NCI-H128 (cell line): ENCODE results near the gene SPSB2.
"Not testable (repeated sequence)": the region's sequence is repeated elsewhere in the genome, so short reads cannot be mapped to it uniquely, and the experiment has no call there.

ENCODE experiments used
- DNase-seq: peaks from one replicate; lab custom pipeline; 2025; ENCODE audit not compliant: unreplicated experiment; lab: John Stamatoyannopoulos, UW

SPSB2 gene

GRCh38 chr12:6871052-6871957, 1.8 kb downstream of the SPSB2 start:
- no peak for DNase-seq

GRCh38 chr12:6870304-6870703, 2.8 kb downstream of the SPSB2 start:
- DNase-seq = not testable (repeated sequence)

DNA sequence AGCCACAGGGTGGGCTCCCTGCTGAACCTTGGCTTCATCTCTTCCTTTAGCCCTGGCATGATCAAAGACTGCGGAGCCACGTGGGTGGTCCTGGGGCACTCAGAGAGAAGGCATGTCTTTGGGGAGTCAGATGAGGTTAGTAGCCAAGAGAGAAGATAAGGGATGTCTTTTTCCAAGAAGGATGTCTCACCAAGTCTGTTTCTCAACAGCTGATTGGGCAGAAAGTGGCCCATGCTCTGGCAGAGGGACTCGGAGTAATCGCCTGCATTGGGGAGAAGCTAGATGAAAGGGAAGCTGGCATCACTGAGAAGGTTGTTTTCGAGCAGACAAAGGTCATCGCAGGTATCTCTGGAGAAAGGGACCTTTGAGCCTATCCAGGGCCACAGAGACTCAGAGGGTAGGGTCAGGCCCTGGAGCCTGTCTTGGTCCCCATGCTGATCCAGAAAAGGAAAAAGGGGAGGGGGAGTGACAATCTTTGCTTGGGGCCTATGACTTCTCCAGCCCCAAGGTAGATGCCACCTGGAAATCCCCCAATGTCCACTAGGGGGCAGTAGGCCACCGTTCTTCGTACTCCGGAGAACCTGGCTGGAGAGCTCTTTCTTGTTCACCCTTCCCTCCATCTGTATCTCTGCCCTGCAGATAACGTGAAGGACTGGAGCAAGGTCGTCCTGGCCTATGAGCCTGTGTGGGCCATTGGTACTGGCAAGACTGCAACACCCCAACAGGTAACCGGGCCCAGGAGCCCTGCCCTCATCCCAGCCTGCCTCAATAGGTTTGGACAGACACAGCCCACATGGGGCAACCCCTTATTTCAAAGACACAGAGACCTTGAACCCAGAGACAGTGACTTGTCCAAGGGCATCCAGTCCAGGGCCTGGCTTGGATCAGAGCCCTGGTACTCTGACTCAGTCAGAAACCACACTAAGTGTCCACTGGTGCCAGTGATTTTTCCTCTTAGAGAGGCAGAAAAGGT, 3.8 kb downstream of the SPSB2 start:
- peak; percentile 70 for DNase-seq

GRCh38 chr12:6868211-6869048, 4.7 kb downstream of the SPSB2 start:
- DNase-seq = no peak

DNA sequence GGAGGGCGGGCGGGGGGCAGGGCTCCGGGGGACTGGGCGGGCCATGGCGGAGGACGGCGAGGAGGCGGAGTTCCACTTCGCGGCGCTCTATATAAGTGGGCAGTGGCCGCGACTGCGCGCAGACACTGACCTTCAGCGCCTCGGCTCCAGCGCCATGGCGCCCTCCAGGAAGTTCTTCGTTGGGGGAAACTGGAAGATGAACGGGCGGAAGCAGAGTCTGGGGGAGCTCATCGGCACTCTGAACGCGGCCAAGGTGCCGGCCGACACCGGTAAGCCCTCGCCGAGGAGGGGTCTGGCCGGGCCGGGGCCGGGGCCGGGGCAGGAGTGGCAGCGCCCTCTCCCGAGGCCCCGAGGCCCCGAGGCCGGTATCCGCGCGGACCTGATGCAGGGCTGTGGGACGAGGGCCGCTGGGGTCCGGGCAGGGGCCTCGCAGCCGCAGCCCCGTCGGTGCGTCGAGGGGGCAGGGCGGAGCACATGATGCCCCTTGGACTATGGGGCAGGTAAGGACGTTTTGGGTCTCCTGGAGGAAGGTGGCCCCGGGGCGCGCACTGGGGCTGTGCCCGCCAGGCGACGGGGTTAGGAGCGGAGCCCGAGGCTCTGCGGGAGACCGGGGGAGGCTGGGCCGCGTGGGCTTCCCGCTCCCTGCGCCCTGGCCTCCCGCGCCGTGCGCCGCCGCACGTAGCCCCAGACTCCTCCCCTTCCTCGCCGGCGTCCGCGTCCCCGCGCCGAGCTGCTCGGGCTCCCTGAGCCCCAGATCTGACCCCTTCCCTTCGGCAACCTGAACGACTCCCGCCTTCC, 5.5 kb downstream of the SPSB2 start, which contains the start of gene TPI1:
TPI1 (plus strand) TSS at position 119 of the 798 bp plus-strand sequence; CDS start at position 155, 36 bp downstream.
- peak; percentile 59 for DNase-seq

GRCh38 chr12:6866920-6867412, 6.1 kb downstream of the SPSB2 start:
- DNase-seq = no peak

DNA sequence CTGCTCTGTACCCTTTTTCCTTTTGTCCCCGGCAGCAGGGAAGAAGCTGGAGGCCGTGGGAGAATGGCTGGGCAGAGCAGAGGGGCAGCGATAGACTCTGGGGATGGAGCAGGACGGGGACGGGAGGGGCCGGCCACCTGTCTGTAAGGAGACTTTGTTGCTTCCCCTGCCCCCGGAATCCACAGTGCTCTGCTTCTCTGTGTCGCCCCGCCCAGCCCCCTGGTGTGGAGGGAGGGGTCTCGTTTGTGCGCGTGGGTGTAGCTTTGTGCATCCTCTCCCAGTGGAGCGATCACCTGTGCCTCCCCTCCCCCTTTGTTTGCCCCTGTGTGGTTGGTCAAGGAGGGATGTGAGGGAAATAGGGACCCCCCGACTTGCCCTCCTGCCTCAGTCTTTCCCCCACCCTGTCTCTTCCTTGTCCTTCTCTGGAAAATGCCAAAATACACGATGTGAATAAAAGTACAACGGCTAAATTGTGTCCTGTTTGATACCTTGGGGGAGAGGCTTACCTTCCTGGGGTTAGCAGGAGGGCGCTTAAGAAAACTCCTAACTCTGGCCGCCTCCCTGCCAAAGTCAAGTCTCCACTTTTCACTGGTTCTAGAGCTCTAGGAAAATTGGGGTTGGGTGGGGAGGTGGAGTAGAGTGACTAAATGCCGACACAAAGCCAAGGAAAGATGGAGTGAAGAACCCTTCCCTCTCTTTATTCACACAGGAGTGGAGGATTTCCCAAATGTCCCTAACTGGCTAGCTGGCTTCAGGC, 6.8 kb downstream of the SPSB2 start:
- DNase-seq = no peak

- not testable (repeated sequence) for DNase-seq
Observed at GRCh38 chr12:6865307-6865706, 7.8 kb downstream of the SPSB2 start.

DNA sequence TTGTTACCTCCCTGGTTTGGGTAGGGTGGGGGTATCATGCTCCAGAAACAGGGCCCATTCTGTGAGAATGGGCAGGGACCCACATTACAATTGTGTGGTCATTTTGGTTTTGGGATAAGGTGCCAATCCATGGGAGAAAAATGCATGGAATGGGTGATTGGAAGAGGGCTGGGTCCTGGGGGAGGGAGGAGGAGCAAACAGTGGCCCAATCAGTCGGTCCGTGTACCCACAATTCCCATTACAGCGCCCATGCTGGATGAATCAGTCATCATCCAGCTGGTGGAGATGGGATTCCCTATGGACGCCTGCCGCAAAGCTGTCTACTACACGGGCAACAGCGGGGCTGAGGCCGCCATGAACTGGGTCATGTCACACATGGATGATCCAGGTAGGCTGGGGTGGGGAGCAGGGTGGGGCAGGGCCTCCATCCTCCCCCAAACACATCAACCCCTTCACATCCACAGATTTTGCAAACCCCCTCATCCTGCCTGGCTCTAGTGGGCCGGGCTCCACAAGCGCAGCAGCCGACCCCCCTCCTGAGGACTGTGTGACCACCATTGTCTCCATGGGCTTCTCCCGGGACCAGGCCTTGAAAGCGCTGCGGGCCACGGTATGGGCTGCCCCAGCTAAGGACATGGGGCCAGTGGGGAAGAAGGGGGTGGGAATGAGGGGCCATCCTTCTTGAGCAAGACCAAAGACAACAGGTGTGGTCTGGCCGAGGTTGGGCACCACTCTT, 9.3 kb downstream of the SPSB2 start:
- no peak for DNase-seq

- no peak for DNase-seq
Observed at GRCh38 chr12:6863033-6863432, 10.1 kb downstream of the SPSB2 start.

GRCh38 chr12:6861391-6861790, 11.7 kb downstream of the SPSB2 start:
- no peak for DNase-seq

- DNase-seq = no peak
Observed at GRCh38 chr12:6860942-6861341, 12.2 kb downstream of the SPSB2 start.

DNA sequence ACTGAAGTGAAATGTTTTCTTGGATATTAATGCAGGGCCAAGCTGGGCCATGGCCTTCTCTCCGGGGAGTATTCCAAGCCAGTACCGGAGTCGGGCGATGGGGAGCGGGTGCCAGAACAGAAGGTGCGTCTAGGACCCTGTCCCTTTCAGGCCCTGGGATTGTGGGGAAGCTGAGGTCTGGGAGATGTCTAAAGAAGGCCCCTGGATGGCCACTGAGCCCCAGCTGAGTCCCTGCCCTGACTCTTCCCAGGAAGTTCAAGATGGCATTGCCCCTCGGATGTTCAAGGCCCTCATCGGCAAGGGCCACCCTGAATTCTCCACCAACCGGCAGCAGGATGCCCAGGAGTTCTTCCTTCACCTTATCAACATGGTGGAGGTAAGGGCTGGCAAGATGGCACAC, 13.0 kb downstream of the SPSB2 start:
- DNase-seq = no peak

DNA sequence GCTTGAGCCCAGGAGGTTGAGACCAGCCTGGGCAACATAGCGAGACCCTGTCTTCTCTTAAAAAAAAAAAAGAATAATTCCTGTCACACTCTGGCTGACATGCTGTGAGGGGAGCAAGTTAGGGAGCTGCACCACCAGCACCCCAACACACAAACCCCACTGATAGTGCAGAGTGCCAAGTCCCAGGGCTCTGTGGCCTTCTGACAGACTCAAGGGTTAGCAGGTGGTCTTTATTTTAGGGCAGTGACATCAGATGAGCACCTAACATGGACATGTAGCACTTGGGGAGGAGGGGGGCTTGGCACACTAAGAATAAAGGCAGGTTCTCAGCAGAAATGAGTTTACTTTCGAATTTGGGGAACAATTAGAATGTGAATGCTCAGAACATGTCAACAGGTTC, 14.3 kb downstream of the SPSB2 start:
- no peak for DNase-seq

- DNase-seq = no peak
Observed at GRCh38 chr12:6855322-6855721, 17.8 kb downstream of the SPSB2 start.

- no peak for DNase-seq
Observed at GRCh38 chr12:6854036-6854435, 19.1 kb downstream of the SPSB2 start.

- DNase-seq = no peak
Observed at GRCh38 chr12:6853626-6854025, 19.5 kb downstream of the SPSB2 start.

DNA sequence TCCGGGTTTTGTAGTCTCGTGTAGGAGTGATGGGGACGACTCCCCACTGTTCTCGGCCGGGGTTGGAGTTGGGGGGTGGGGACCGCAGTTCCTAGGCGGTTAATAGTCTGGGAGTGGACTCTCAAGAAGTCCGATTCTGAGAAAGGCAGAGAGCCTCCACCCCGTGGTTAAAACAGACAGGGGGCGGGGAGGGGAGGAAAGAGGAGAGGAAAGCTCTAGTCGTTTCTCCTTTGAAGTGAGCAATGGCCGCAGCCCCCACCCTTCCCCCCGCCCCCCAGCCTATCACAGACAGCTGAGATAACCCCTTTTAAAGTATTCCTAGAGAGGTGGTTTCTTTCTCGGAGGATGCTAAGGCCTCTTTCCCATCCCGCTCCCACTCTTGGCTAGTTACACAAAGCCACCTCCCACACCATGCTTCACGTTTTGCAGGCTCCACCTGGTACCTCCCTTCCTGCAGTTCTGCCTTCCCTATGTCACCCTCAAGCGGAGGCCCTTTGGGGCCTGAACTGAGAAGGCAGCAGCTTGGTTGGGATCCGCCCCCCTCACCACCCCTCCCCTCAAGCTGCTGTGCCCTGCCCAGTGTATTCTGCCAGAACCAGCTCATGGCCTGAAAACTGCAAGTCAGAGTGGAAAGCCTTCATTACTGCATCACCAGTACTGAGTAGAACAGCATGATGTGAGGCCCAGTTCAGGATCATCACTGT, 20.3 kb downstream of the SPSB2 start:
- peak; percentile 60 for DNase-seq
